CD4-positive, alpha-beta T cell (primary cell): ENCODE measurements around the gene MAU2. TPM values are rescaled to one million over a fixed set of nuclear protein-coding genes. Genes with fewer than 3 reads are reported as not detected.

Experiments
- ATAC-seq: fragments of 200-7000 bp; cut with Tn5 transposase; one replicate; pipeline ENCODE4 v1.10.0; 2022; ENCODE audit warnings: mild to moderate bottlenecking; ENCODE audit not compliant: poor library complexity
- CTCF ChIA-PET: fragments of 350-600 bp; sonication (Branson Sonifier 250); formaldehyde crosslinking; loops from one replicate; lab custom pipeline; 2021; ENCODE audit warnings: antibody characterized with exemption, inconsistent platforms; lab: Charles Lee
- POLR2A ChIA-PET: fragments of 350-600 bp; sonication (Branson Sonifier 250); formaldehyde crosslinking; loops from one replicate; lab custom pipeline; 2021; ENCODE audit warnings: antibody characterized with exemption, inconsistent platforms; lab: Charles Lee
- DNase-seq, 14 experiments: peaks; one replicate each; pipeline ENCODE4 v3.0.0-alpha.2; 2013 to 2020; ENCODE audit warnings: mixed read lengths in 2 of 14
- H3K27ac ChIP-seq, 2 donors: one replicate each; pipeline versions ENCODE4 v1.5.1 to v1.7.0; 2013; ENCODE audit warnings: low read length in 2 of 2, low read depth in 1 of 2, mild to moderate bottlenecking in 1 of 2
- H3K27me3 ChIP-seq, 2 experiments: 1 replicate in 1 of 2; 2 replicates in 1 of 2; pipeline versions ENCODE4 v1.6.1 to v1.7.0; 2013; ENCODE audit warnings: low read length in 2 of 2, control low read depth in 1 of 2, mild to moderate bottlenecking in 1 of 2, moderate library complexity in 1 of 2; ENCODE audit not compliant: insufficient read depth in 2 of 2, control insufficient read depth in 1 of 2
- H3K36me3 ChIP-seq: one replicate; pipeline ENCODE4 v1.6.1; 2013; ENCODE audit warnings: low read length, control low read depth; ENCODE audit not compliant: insufficient read depth
- H3K4me1 ChIP-seq: one replicate; pipeline ENCODE4 v1.6.1; 2013; ENCODE audit warnings: low read length, control low read depth; ENCODE audit not compliant: insufficient read depth
- H3K4me3 ChIP-seq: one replicate; pipeline ENCODE4 v1.5.1; 2013; ENCODE audit warnings: mild to moderate bottlenecking, low read length, moderate library complexity
- H3K9me3 ChIP-seq, 2 experiments: 1 replicate in 1 of 2; 2 replicates in 1 of 2; pipeline versions ENCODE4 v1.6.1 to v1.7.0; 2013; ENCODE audit warnings: low read length in 2 of 2, mild to moderate bottlenecking in 2 of 2, control low read depth in 1 of 2, moderate library complexity in 1 of 2; ENCODE audit not compliant: control insufficient read depth in 1 of 2, insufficient read depth in 1 of 2
- H3K27ac Mint-ChIP-seq: one replicate; pipeline ENCODE4 v1.8.0; 2020; ENCODE audit warnings: mixed read lengths
- H3K27me3 Mint-ChIP-seq: one replicate; pipeline ENCODE4 v1.8.0; 2021; ENCODE audit warnings: mixed read lengths
- H3K36me3 Mint-ChIP-seq: one replicate; pipeline ENCODE4 v1.8.0; 2021; ENCODE audit warnings: low read depth, mixed read lengths
- H3K4me1 Mint-ChIP-seq: one replicate; pipeline ENCODE4 v1.8.0; 2021; ENCODE audit warnings: low read depth, mixed read lengths
- H3K4me3 Mint-ChIP-seq: one replicate; pipeline ENCODE4 v1.8.0; 2020; ENCODE audit warnings: mild to moderate bottlenecking, mixed read lengths
- H3K9me3 Mint-ChIP-seq: one replicate; pipeline ENCODE4 v1.8.0; 2020; ENCODE audit warnings: mixed read lengths
- CTCF ChIP-seq: fragments of 200-600 bp; IDR thresholded peaks from one replicate; pipeline ENCODE4 v1.8.0; 2022; ENCODE audit warnings: antibody characterized with exemption, mild to moderate bottlenecking
- intact Hi-C, 2 experiments: fragments of 100-400 bp; cut with DNase I in 1 of 2; cut with micrococcal nuclease in 1 of 2; formaldehyde crosslinking; loops; one replicate each; pipeline versions ENCODE4 v1.15.1 to v1.9.0; 2023 to 2025; cut with DNase I, micrococcal nuclease
- total RNA-seq, 174 experiments: library from RNA in 2 of 174; stranded (reverse) in 2 of 174; gene quantifications; one replicate each; pipeline ENCODE4 v1.2.3 and lab custom pipeline; 2021 to 2026

MAU2 gene
- total RNA-seq, 2 experiments from 2014 or later = 132 to 133 TPM

GRCh38 chr19:19355606-19356139, 35.0 kb downstream of the MAU2 start:
- Mint-ChIP-seq H3K27ac (no peak overlapping the region), H3K27me3 (no peaks in the 10 kb centered on the region), H3K4me3 (no peak overlapping the region), H3K36me3 (peaks cover 53% of the 10 kb centered on the region), H3K4me1 (peaks cover 20% of the 10 kb centered on the region), H3K9me3 (no peaks in the 10 kb centered on the region)
- ATAC-seq (no peak), DNase-seq (no peak)
- intact Hi-C loops = loop anchor here in 1 of 2 experiments (2.0 kb wide), 1 partner anchor 33 kb away; no protein-coding TSS in a partner anchor
- H3K27me3 ChIP-seq = no peaks in the 10 kb centered on the region
- no peak overlapping the region for H3K4me3 ChIP-seq
- no peak overlapping the region for H3K27ac ChIP-seq
- CTCF ChIA-PET = no interaction called here
- peaks cover 12% of the 10 kb centered on the region for H3K4me1 ChIP-seq
- H3K9me3 ChIP-seq = no peaks in the 10 kb centered on the region
- POLR2A ChIA-PET = interaction anchor here (1.2 kb wide), 1 partner anchor 9 kb away, joined by 3 read pairs; no protein-coding TSS in a partner anchor
- no peak for TF ChIP-seq CTCF
- peaks cover 58% of the 10 kb centered on the region for H3K36me3 ChIP-seq

- peaks cover 53% of the 10 kb centered on the region for H3K36me3 Mint-ChIP-seq
- no peak overlapping the region for H3K4me3 ChIP-seq
- intact Hi-C loops = loop anchor here in 1 of 2 experiments (2.0 kb wide), 1 partner anchor 34 kb away; no protein-coding TSS in a partner anchor
- peaks cover 20% of the 10 kb centered on the region for H3K4me1 ChIP-seq
- ChIA-PET CTCF (no interaction called here), POLR2A (no interaction called here)
- H3K27ac ChIP-seq = no peak overlapping the region
- DNase-seq (no peak), ATAC-seq (no peak)
- H3K27me3 ChIP-seq = no peaks in the 10 kb centered on the region
- no peaks in the 10 kb centered on the region for H3K9me3 Mint-ChIP-seq
- TF ChIP-seq CTCF = no peak
- H3K36me3 ChIP-seq = peaks cover 55% of the 10 kb centered on the region
- H3K27me3 Mint-ChIP-seq = no peaks in the 10 kb centered on the region
- H3K27ac Mint-ChIP-seq = no peak overlapping the region
- H3K4me1 Mint-ChIP-seq = peaks cover 27% of the 10 kb centered on the region
- H3K4me3 Mint-ChIP-seq = no peak overlapping the region
- H3K9me3 ChIP-seq = no peaks in the 10 kb centered on the region
These were observed 35.9 kb downstream of the MAU2 start for GRCh38 chr19:19356500-19356899.

- peaks cover 30% of the 10 kb centered on the region for H3K4me1 Mint-ChIP-seq
- CTCF ChIA-PET = no interaction called here
- POLR2A ChIA-PET = interaction anchor here (1.7 kb wide), 1 partner anchor 134 kb away, joined by 8 read pairs; no protein-coding TSS in a partner anchor
These were observed 36.4 kb downstream of the MAU2 start for GRCh38 chr19:19356901-19357566.

More at GRCh38 chr19:19356901-19357566, 36.4 kb downstream of the MAU2 start:
- H3K27ac ChIP-seq = no peak overlapping the region
- no peak overlapping the region for H3K4me3 ChIP-seq
- H3K27me3 ChIP-seq = no peaks in the 10 kb centered on the region
- no peak for TF ChIP-seq CTCF
- H3K36me3 ChIP-seq = peaks cover 51% of the 10 kb centered on the region
- intact Hi-C loops = loop anchor here in 1 of 2 experiments (2.0 kb wide), 1 partner anchor 34 kb away; no protein-coding TSS in a partner anchor
- H3K4me1 ChIP-seq = peaks cover 24% of the 10 kb centered on the region
- H3K4me3 Mint-ChIP-seq = no peak overlapping the region
- H3K9me3 ChIP-seq = no peaks in the 10 kb centered on the region
- ATAC-seq (no peak), DNase-seq (peak in 1 of 14 experiments; percentile 27)
- peak overlapping the region; percentile 68 for H3K27ac Mint-ChIP-seq
- H3K9me3 Mint-ChIP-seq = no peaks in the 10 kb centered on the region
- no peaks in the 10 kb centered on the region for H3K27me3 Mint-ChIP-seq
- peaks cover 51% of the 10 kb centered on the region for H3K36me3 Mint-ChIP-seq
